BJ (cell line): ENCODE data around the gene GARIN5B. TPM values are rescaled to one million over a fixed set of nuclear protein-coding genes. Genes with fewer than 3 reads are reported as not detected.

Source experiments
- CTCF ChIA-PET: fragments of 350-600 bp; formaldehyde crosslinking; extraction: SDS; loops from one replicate; lab custom pipeline; 2021; ENCODE audit warnings: antibody characterized with exemption, inconsistent platforms; lab: Yijun Ruan, JAX
- POLR2A ChIA-PET: fragments of 300-600 bp; sonication (Branson Sonifier 250); formaldehyde crosslinking; extraction: SDS; loops from one replicate; lab custom pipeline; 2021; ENCODE audit warnings: antibody characterized with exemption; lab: Charles Lee
- DNase-seq: peaks from one replicate; pipeline ENCODE4 v3.0.0-alpha.2; 2011; ENCODE audit warnings: low read depth
- H3K27me3 ChIP-seq: 2 replicates; pipeline ENCODE4 v1.6.0; 2011; ENCODE audit warnings: low read length; ENCODE audit not compliant: control insufficient read depth, insufficient read depth
- H3K36me3 ChIP-seq: 2 replicates; pipeline ENCODE4 v1.5.1; 2011; ENCODE audit warnings: low read length; ENCODE audit not compliant: control insufficient read depth, insufficient read depth
- H3K4me3 ChIP-seq: 2 replicates; pipeline ENCODE4 v1.5.1; 2011; ENCODE audit warnings: low read depth, mild to moderate bottlenecking, control low read depth, low read length
- polyA plus RNA-seq: library from polyadenylated mRNA; depleted of rRNA; stranded (reverse); fragments of >200 nt; gene quantifications from 2 replicates; pipeline ENCODE4 v1.2.3, GENCODE V29; 2011
- TF ChIP-seq, protein P1 (sequence below): IDR thresholded peaks from 2 replicates; pipeline ENCODE4 v1.5.1; 2011; ENCODE audit warnings: low read depth, mild to moderate bottlenecking, control low read depth, inconsistent platforms, low read length, moderate library complexity; ENCODE audit not compliant: insufficient read depth

Gene GARIN5B
- polyA plus RNA-seq, 1 experiment, result 0.02 TPM

DNA sequence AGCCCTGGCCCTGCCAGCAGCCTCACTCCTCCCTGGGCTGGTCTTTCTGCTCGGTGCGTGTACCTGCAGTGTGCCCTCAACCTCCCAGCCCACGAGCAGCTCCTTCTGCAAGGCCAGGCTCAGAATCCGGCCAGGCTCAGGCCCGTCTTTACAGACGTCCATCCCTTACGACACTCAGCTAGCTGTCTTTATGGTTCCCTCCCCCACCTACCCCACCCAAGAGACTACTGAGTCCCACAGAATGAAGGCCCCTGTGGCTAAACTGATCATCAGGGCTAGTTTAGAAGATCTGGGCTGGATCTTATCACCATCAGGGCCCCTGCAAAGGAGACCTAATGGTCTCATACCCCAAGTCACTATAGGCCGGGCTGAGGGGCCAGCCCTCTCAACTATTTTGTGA is 48.7 kb downstream of the GARIN5B start:
- no peaks in the 10 kb centered on the region for H3K27me3 ChIP-seq
- CTCF ChIA-PET, result interaction anchor here (5.0 kb wide), 1 partner anchor 13 kb away, joined by 30 read pairs; no protein-coding TSS in a partner anchor
- no peak overlapping the region for H3K4me3 ChIP-seq
- H3K36me3 ChIP-seq, result no peaks in the 10 kb centered on the region
- TF ChIP-seq, protein P1, sequence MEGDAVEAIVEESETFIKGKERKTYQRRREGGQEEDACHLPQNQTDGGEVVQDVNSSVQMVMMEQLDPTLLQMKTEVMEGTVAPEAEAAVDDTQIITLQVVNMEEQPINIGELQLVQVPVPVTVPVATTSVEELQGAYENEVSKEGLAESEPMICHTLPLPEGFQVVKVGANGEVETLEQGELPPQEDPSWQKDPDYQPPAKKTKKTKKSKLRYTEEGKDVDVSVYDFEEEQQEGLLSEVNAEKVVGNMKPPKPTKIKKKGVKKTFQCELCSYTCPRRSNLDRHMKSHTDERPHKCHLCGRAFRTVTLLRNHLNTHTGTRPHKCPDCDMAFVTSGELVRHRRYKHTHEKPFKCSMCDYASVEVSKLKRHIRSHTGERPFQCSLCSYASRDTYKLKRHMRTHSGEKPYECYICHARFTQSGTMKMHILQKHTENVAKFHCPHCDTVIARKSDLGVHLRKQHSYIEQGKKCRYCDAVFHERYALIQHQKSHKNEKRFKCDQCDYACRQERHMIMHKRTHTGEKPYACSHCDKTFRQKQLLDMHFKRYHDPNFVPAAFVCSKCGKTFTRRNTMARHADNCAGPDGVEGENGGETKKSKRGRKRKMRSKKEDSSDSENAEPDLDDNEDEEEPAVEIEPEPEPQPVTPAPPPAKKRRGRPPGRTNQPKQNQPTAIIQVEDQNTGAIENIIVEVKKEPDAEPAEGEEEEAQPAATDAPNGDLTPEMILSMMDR, result no peak
- POLR2A ChIA-PET, result no interaction called here
- no peak for DNase-seq

DNA sequence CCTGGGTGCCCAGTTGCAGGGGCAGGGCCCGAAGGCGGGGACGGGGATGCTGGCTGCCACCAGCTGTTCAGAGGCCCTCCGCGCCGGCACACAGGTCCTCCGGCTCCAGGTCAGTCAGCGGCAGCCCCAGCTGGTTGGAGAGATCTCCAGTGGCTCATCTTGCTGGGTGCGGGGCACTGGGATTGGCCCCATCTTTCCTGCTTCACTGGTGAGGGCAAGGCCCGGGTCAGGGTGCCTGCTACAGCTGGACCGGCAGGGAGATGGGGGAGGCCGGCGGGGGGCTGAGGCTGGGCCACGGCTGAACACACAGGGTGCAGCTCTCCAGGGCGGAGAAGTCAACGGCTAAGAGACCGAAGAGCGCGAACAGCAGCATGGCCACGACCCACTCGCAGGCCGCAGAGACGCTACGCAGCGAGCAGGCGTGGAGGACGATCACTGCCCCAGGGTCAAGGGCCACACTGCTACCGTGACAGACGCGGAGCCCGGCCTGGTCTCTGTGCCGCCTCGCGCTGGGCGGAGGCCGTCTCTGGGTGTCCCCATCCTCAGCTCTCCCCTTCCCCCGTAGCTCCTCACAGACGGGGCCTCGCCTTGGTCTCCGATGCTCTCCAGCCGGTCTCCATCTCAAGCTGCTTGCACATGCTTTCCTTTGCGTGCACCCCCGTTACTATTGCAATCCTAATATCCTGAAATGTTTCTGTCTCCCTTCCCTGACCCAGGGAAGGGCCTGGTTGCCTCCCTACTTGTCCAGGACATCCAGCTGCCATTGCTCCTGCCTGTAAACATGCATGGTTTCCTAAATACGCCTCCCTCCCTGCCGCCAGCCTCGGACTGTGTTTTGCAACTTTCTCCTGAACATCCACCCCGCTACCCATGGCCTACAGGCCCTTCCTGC is 50.2 kb downstream of the GARIN5B start:
- CTCF ChIA-PET, result interaction anchor here (1.2 to 2.2 kb wide), 4 partner anchors 11 to 105 kb away, joined by 3 to 21 read pairs (median 5); partner anchors contain the start of gene TMEM238
- DNase-seq, result no peak
- no peaks in the 10 kb centered on the region for H3K27me3 ChIP-seq
- TF ChIP-seq, protein P1, result no peak
- no peak overlapping the region for H3K4me3 ChIP-seq
- H3K36me3 ChIP-seq, result peaks cover 4% of the 10 kb centered on the region
- POLR2A ChIA-PET, result no interaction called here

DNA sequence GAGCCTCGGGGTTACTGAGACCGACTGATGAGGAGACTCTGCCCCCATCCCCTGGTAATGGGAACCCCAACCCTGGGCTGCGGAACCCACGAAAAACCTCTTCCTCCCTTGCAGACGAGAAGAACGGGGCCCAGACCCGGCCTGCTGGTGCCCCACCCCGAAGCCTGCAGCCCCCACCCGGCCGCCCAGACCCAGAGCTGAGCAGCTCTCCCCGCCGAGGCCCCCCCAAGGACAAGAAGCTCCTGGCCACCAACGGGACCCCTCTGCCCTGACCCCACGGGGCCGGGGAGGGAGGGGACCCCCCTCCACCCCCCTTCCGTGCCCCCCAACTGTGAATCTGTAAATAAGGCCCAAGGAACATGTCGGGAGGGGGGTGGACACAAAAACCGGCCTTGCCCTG is 51.3 kb downstream of the GARIN5B start:
- TF ChIP-seq, protein P1, result no peak
- CTCF ChIA-PET, result interaction anchor here (1.5 to 2.2 kb wide), 2 partner anchors 10 to 72 kb away, joined by 3 to 21 read pairs; partner anchors contain the start of gene TMEM238
- H3K4me3 ChIP-seq, result no peak overlapping the region
- POLR2A ChIA-PET, result no interaction called here
- DNase-seq, result no peak
- H3K36me3 ChIP-seq, result peaks cover 5% of the 10 kb centered on the region
- H3K27me3 ChIP-seq, result no peaks in the 10 kb centered on the region

DNA sequence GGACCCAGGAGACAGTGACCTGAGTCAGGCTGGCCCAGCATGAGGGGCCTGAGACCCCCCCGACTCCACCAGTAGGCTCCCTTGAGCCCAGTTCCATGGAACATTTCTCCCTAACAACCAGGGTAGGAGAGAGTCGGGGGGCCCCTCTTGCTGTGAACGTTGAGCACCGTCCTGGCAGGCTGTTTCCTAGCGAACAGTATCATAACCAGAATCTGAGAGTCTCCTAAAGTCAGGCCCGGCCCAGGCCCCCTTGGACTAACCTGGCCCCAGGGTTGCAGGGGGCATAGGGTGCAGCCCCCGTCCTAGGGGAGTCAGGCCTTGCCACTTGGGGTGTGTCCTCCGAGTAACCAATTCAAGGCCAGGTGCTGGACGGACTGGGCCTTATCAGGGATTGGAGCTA is 51.7 kb downstream of the GARIN5B start:
- DNase-seq, result no peak

DNA sequence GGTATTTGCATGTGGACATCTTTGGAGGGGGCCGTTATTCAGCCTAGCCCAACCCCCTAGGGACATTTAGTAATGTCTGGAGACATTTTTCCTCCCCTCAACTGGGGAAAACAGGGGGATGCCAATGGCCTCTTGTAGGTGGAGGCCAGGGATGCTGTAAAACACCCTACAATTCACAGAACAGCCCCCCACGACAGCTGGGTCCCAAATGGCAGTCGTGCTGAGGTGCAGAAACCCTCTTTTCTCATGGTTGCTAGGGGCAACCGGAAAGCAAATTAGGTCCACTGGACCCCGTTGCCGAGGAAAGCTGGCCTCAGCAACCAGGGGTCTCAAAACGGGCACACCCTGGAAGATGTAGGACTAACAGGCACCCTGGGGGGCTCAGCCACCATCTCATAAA is 52.6 kb downstream of the GARIN5B start:
- Histone ChIP-seq H3K4me3 (no peak overlapping the region), H3K36me3 (peaks cover 16% of the 10 kb centered on the region), H3K27me3 (no peaks in the 10 kb centered on the region)
- CTCF ChIA-PET, result interaction anchor here (1.8 kb wide), 1 partner anchor 29 kb away, joined by 5 read pairs; the partner anchor contains the start of gene KMT5C
- DNase-seq, result no peak
- TF ChIP-seq, protein P1, result no peak
- POLR2A ChIA-PET, result no interaction called here

More for the DNA sequence above, 51.7 kb downstream of the GARIN5B start:
- Histone ChIP-seq H3K4me3 (no peak overlapping the region), H3K27me3 (no peaks in the 10 kb centered on the region), H3K36me3 (peaks cover 9% of the 10 kb centered on the region)
- TF ChIP-seq, protein P1, result no peak
- POLR2A ChIA-PET, result no interaction called here
- CTCF ChIA-PET, result interaction anchor here (2.2 kb wide), 1 partner anchor 9 kb away, joined by 21 read pairs; no protein-coding TSS in a partner anchor
